AG09319 (cell line): Measurements from ENCODE around the gene CLEC1A.

Experiments
- DNase-seq: peaks from one replicate; pipeline ENCODE4 v3.0.0-alpha.2; 2010; ENCODE audit warnings: low read depth; ENCODE audit errors: extremely low read depth
- CTCF ChIP-seq: IDR thresholded peaks from 2 replicates; pipeline ENCODE4 v1.5.1; 2011; ENCODE audit warnings: low read depth, mild to moderate bottlenecking, inconsistent platforms, low read length, moderate library complexity

Gene CLEC1A

GRCh38 chr12:10070380-10070779 lies 28.4 kb downstream of the CLEC1A start:
- no peak for DNase-seq
- TF ChIP-seq CTCF = no peak

- no peak for DNase-seq
- TF ChIP-seq CTCF = no peak
Measured at GRCh38 chr12:10069976-10070375, 28.8 kb downstream of the CLEC1A start.

- DNase-seq = no peak
- no peak for TF ChIP-seq CTCF
Measured at GRCh38 chr12:10069099-10069498, 29.7 kb downstream of the CLEC1A start.

- no peak for TF ChIP-seq CTCF
- no peak for DNase-seq
Measured at GRCh38 chr12:10068644-10069043, 30.1 kb downstream of the CLEC1A start.

- TF ChIP-seq CTCF = no peak
- DNase-seq = no peak
Measured at GRCh38 chr12:10067942-10068341, 30.8 kb downstream of the CLEC1A start.

- TF ChIP-seq CTCF = no peak
- no peak for DNase-seq
Measured at GRCh38 chr12:10067264-10067663, 31.5 kb downstream of the CLEC1A start.

- no peak for DNase-seq
- no peak for TF ChIP-seq CTCF
Measured at GRCh38 chr12:10065241-10065640, 33.5 kb downstream of the CLEC1A start.
